Liver (tissue), 3 donors: ENCODE data around the gene FGF14.
A peak's percentile ranks its signal among the peaks of the same experiment; 100 is the strongest.

Experiments used
- CTCF ChIP-seq: fragments of 150-350 bp; IDR thresholded peaks from 2 replicates; pipeline ENCODE4 v1.5.1; 2017; ENCODE audit warnings: improper control_type of control experiment, low read depth, low read length; ENCODE audit not compliant: missing input control
- GABPA ChIP-seq, 2 donors: IDR thresholded peaks in 1 of 2; conservative IDR thresholded peaks in 1 of 2; 2 replicates each; pipeline ENCODE4 v1.6.1; 2016; ENCODE audit warnings: antibody characterized with exemption in 2 of 2, mild to moderate bottlenecking in 1 of 2, moderate library complexity in 1 of 2
- MAX ChIP-seq: IDR thresholded peaks from 2 replicates; pipeline ENCODE4 v1.6.1; 2016; ENCODE audit warnings: antibody characterized with exemption
- RAD21 ChIP-seq, 2 donors: IDR thresholded peaks; 2 replicates each; pipeline ENCODE4 v1.6.1; 2016; ENCODE audit warnings: antibody characterized with exemption in 2 of 2, mild to moderate bottlenecking in 2 of 2
- REST ChIP-seq: IDR thresholded peaks from 2 replicates; pipeline ENCODE4 v1.6.1; 2016; ENCODE audit warnings: antibody characterized with exemption, mild to moderate bottlenecking
- RXRA ChIP-seq, 2 donors: IDR thresholded peaks; 2 replicates each; pipeline ENCODE4 v1.6.1; 2017 to 2018; ENCODE audit warnings: antibody characterized with exemption in 2 of 2, mild to moderate bottlenecking in 1 of 2
- TAF1 ChIP-seq: conservative IDR thresholded peaks from 2 replicates; pipeline ENCODE4 v1.6.1; 2016; ENCODE audit warnings: antibody characterized with exemption, mild to moderate bottlenecking
- YY1 ChIP-seq: IDR thresholded peaks from 2 replicates; pipeline ENCODE4 v1.6.1; 2016; ENCODE audit warnings: antibody characterized with exemption, mild to moderate bottlenecking
- donor health status: healthy.
- donor health status: healthy.

DNA sequence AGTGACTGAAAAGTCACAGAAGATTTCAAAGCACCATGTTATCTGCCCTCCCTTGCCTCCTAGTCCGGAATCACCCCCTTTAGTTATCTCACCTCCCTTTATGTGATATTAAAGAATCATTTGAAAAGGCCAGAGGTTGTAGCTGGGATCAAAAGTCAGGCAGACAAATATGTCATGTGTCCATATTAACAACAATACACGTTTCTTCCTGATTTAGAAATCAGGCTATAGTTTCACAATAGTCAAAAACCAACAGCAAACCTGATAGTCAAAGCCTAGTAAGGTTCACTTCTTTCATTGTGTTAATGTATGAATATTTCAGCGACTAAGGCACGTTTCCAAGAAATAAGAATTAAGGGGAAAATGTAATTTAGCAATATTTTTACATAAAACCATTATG is 622.7 kb downstream of the FGF14 start:
- TF ChIP-seq CTCF (no peak), MAX (no peak), YY1 (no peak), GABPA (IDR thresholded peaks at IDR 0.05 in 1 of 2, conservative IDR thresholded peaks at IDR 0.05 in 1 of 2) (no peak), REST (no peak), RAD21 (IDR thresholded peaks at IDR 0.05) (peak in 1 of 2 donors; percentile 5), TAF1 (no peak), RXRA (IDR thresholded peaks at IDR 0.05) (peak in 1 of 2 donors; percentile 40)
